A673 (cell line): Measurements from ENCODE around the gene CARS1. TPM values are rescaled to one million over a fixed set of nuclear protein-coding genes. Genes with fewer than 3 reads are reported as not detected.
A peak's percentile ranks its signal among the peaks of the same experiment; 100 is the strongest.

Experiments
- BruUV-seq: library from RNA; stranded (reverse); fragments of 400-500 nt; replicated peaks from 2 replicates; lab custom pipeline; 2021; lab: Mats Ljungman, UMichigan
- CTCF ChIA-PET: fragments of 300-600 bp; sonication (Branson Sonifier 250); formaldehyde crosslinking; loops from one replicate; lab custom pipeline; 2022; ENCODE audit warnings: antibody characterized with exemption; lab: Charles Lee
- POLR2A ChIA-PET: fragments of 300-600 bp; sonication (Branson Sonifier 250); formaldehyde crosslinking; loops from one replicate; lab custom pipeline; 2022; ENCODE audit warnings: antibody characterized with exemption; ENCODE audit not compliant: low non-redundant PET; lab: Charles Lee
- DNase-seq: peaks from one replicate; pipeline ENCODE4 v3.0.0-alpha.2; 2015; ENCODE audit warnings: low spot score
- H3K27ac ChIP-seq: fragments of 200-600 bp; sonication (generic); 2 replicates; pipeline ENCODE4 v1.5.1; 2016; ENCODE audit warnings: mixed run types, low read depth, mild to moderate bottlenecking, mixed read lengths, antibody characterized with exemption, low read length; ENCODE audit not compliant: poor library complexity, severe bottlenecking
- H3K27me3 ChIP-seq: fragments of 200-600 bp; sonication (generic); replicated peaks from 2 replicates; pipeline ENCODE4 v1.6.1; 2017; ENCODE audit warnings: mixed run types, low read depth, mild to moderate bottlenecking, mixed read lengths, antibody characterized with exemption, low read length; ENCODE audit not compliant: insufficient read depth, poor library complexity
- H3K36me3 ChIP-seq: fragments of 200-600 bp; sonication (generic); 2 replicates; pipeline ENCODE4 v1.6.1; 2016; ENCODE audit warnings: mixed run types, mild to moderate bottlenecking, mixed read lengths, antibody characterized with exemption, low read length; ENCODE audit not compliant: insufficient read depth, poor library complexity, severe bottlenecking
- H3K4me1 ChIP-seq: fragments of 200-600 bp; sonication (generic); 2 replicates; pipeline ENCODE4 v1.6.1; 2017; ENCODE audit warnings: mixed run types, mild to moderate bottlenecking, mixed read lengths, antibody characterized with exemption, low read length; ENCODE audit not compliant: insufficient read depth, poor library complexity, severe bottlenecking
- H3K4me3 ChIP-seq: fragments of 200-600 bp; sonication (generic); 2 replicates; pipeline ENCODE4 v1.5.1; 2016; ENCODE audit warnings: low read depth, mixed run types, mild to moderate bottlenecking, mixed read lengths, low read length; ENCODE audit not compliant: poor library complexity, severe bottlenecking
- H3K9me3 ChIP-seq: fragments of 200-600 bp; sonication (generic); 2 replicates; pipeline ENCODE4 v1.6.1; 2016; ENCODE audit warnings: mixed run types, low read depth, mild to moderate bottlenecking, mixed read lengths, antibody characterized with exemption, low read length; ENCODE audit not compliant: poor library complexity, severe bottlenecking
- EZH2 ChIP-seq: fragments of 200-600 bp; sonication (generic); IDR thresholded peaks from 2 replicates; pipeline ENCODE4 v1.6.1; 2017; ENCODE audit warnings: borderline replicate concordance, low read depth, mild to moderate bottlenecking, mixed read lengths, antibody characterized with exemption, low read length; ENCODE audit not compliant: poor library complexity, severe bottlenecking
- intact Hi-C: fragments of 100-400 bp; cut with micrococcal nuclease; formaldehyde crosslinking; loops from one replicate; pipeline ENCODE4 v1.10.0; 2022; ENCODE audit not compliant: unreplicated experiment
- total RNA-seq: library from RNA; stranded (reverse); gene quantifications from 2 replicates; pipeline ENCODE4 v1.2.3, GENCODE V29; 2021
- TF ChIP-seq, protein P1 (sequence below): fragments of 300-800, 200-600 bp; sonication (generic); conservative IDR thresholded peaks from 2 replicates; pipeline ENCODE4 v1.5.1; 2017; ENCODE audit warnings: low read depth, mild to moderate bottlenecking, antibody characterized with exemption, low read length, moderate library complexity, mixed read lengths

Gene CARS1
- total RNA-seq, 1 experiment from 2014 or later: 76.4 TPM

DNA sequence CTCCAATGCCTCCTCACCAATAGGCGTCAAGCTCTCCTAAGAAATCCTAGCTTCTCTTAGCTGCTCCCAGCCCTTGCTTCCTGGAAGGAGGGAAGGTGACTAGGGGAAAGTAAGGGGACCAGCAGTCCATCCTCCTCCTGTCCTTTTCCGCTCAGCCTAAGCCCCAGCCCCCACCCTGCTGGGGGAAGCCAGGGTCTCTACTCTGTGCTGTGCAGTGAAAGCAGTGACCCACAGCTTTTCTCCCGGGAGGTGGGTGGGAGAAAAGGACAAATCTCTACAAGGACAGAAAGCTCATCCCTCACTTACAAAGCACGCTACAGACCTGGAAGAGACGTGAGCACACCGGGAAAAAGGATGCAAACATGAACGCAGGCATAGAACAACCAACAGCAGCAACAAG lies 97.1 kb downstream of the CARS1 start:
- POLR2A ChIA-PET: no interaction called here
- peaks cover 28% of the 10 kb centered on the region for H3K4me1 ChIP-seq
- CTCF ChIA-PET: no interaction called here
- intact Hi-C loops: no loop called here
- peaks cover 66% of the 10 kb centered on the region for H3K36me3 ChIP-seq
- H3K27ac ChIP-seq: no peak overlapping the region
- DNase-seq: no peak
- TF ChIP-seq EZH2: no peak
- TF ChIP-seq, protein P1, sequence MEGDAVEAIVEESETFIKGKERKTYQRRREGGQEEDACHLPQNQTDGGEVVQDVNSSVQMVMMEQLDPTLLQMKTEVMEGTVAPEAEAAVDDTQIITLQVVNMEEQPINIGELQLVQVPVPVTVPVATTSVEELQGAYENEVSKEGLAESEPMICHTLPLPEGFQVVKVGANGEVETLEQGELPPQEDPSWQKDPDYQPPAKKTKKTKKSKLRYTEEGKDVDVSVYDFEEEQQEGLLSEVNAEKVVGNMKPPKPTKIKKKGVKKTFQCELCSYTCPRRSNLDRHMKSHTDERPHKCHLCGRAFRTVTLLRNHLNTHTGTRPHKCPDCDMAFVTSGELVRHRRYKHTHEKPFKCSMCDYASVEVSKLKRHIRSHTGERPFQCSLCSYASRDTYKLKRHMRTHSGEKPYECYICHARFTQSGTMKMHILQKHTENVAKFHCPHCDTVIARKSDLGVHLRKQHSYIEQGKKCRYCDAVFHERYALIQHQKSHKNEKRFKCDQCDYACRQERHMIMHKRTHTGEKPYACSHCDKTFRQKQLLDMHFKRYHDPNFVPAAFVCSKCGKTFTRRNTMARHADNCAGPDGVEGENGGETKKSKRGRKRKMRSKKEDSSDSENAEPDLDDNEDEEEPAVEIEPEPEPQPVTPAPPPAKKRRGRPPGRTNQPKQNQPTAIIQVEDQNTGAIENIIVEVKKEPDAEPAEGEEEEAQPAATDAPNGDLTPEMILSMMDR: no peak
- BruUV-seq: no TSS peak
- H3K27me3 ChIP-seq: no peaks in the 10 kb centered on the region
- no peaks in the 10 kb centered on the region for H3K9me3 ChIP-seq
- H3K4me3 ChIP-seq: no peak overlapping the region

DNA sequence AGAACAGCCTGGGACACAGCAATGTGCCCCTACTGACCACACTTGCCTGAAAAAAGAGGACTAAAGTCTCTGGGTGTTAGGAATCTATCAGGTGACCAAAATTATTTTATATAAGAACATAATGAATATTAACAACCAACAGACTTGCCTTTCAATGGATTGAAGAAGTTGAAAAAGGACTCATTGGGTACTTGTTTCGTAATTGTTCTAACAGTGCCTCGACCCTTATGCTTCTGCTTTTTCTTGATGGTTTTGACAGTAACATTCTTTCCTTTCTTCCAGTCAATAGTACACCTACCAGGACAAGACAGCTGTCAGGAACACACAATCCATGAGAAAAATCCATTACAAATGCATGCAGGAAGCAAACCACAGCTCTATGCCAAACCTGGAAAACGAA lies 99.0 kb downstream of the CARS1 start:
- Histone ChIP-seq H3K9me3 (no peaks in the 10 kb centered on the region), H3K36me3 (peaks cover 70% of the 10 kb centered on the region), H3K4me1 (peaks cover 28% of the 10 kb centered on the region), H3K4me3 (no peak overlapping the region), H3K27me3 (no peaks in the 10 kb centered on the region), H3K27ac (no peak overlapping the region)
- no TSS peak for BruUV-seq
- intact Hi-C loops: no loop called here
- ChIA-PET CTCF (no interaction called here), POLR2A (no interaction called here)
- DNase-seq: no peak
- no peak for TF ChIP-seq EZH2
- TF ChIP-seq, protein P1: no peak

DNA sequence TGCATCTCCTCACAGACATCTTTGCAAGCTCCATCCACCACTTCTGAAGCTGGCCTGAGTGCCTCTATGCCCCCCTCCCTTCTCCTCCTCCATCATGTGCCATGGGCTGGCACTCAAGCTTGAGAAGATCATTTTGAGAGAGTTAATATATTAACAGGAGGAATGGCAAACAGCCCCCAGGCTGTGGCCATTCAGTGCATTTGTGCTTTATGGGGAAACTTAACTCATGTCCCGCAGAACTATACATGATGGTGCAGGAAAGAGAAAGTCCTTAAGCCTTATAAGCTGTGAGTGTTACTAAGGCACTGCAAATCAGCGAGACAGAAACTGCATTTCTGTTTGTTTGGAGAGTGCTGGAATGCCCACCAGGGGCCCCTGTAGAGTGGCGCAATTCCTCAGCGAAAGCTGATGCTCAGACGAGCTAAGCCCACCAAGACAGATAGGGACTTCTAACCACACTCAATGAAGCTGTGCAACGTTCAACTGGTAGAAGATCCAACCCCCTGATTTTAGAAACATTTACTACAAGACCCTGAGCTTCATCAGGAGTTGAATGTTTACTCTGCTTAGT lies 101.2 kb downstream of the CARS1 start:
- no peak for TF ChIP-seq EZH2
- TF ChIP-seq, protein P1: peak; percentile 40
- POLR2A ChIA-PET: no interaction called here
- peaks cover 81% of the 10 kb centered on the region for H3K36me3 ChIP-seq

More for the DNA sequence above, 101.2 kb downstream of the CARS1 start:
- Histone ChIP-seq H3K27ac (no peak overlapping the region), H3K27me3 (no peaks in the 10 kb centered on the region), H3K4me3 (no peak overlapping the region), H3K9me3 (no peaks in the 10 kb centered on the region), H3K4me1 (peaks cover 47% of the 10 kb centered on the region)
- no TSS peak for BruUV-seq
- intact Hi-C loops: no loop called here
- CTCF ChIA-PET: interaction anchor here (0.7 to 1.2 kb wide), 2 partner anchors 19 to 122 kb away, joined by 3 read pairs; no protein-coding TSS in a partner anchor
- DNase-seq: peak; percentile 64
